MM.1S (cell line): ENCODE data around the gene SPOCD1.

Experiments
- CTCF ChIP-seq: fragments of 300-600 bp; sonication (generic); IDR thresholded peaks from 2 replicates; pipeline ENCODE4 v1.5.1; 2016; ENCODE audit warnings: antibody characterized with exemption, low read length, mixed read lengths
- EZH2 ChIP-seq: fragments of 300-600 bp; sonication (generic); optimal IDR thresholded peaks from 2 replicates; pipeline ENCODE3; 2017; ENCODE audit warnings: low read depth, mild to moderate bottlenecking, antibody characterized with exemption, low read length, mixed read lengths

GRCh38 chr1:31785020-31785946, 30.5 kb downstream of the SPOCD1 start:
- TF ChIP-seq CTCF, result no peak
- no peak for TF ChIP-seq EZH2
